ENCODE measurements around the gene NHLRC2. TPM values are rescaled to one million over a fixed set of nuclear protein-coding genes. Genes with fewer than 3 reads are reported as not detected.

The NHLRC2 gene
- total RNA-seq, 1 experiment from 2014 or later = 39.8 TPM

DNA sequence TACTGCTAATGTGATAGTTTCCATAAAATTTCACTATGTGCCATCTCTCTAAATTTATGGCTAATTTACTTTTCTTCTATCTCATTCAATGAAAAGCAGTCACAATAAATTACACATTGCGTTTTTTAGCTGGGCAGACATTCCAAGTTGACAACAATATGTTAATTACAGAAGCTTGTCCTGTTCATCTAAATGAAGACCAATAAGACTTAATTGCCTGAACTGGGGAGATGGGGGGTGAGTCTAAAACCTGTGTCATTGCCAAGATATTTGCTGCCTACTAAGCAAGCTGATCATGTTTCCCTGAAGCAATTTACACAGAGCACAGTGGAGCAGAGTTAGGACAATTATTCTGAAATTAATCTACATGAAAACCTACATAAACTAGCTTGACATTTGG is 99.9 kb downstream of the NHLRC2 start:
- no peak overlapping the region for H3K4me3 Mint-ChIP-seq (ENCODE audit: unreplicated experiment)
- H3K36me3 Mint-ChIP-seq (ENCODE audit: insufficient read depth, unreplicated experiment) = no peaks in the 10 kb centered on the region
- no TSS peak for BruUV-seq (replicated peaks)
- DNase-seq (ENCODE audit: unreplicated experiment) = no peak
- H3K9me3 Mint-ChIP-seq (ENCODE audit: unreplicated experiment) = no peaks in the 10 kb centered on the region
- intact Hi-C loops (cut with micrococcal nuclease) = loop anchor here (10.0 kb wide), 1 partner anchor 70 kb away; no protein-coding TSS in a partner anchor
- H3K27ac Mint-ChIP-seq (ENCODE audit: low read depth, unreplicated experiment) = no peak overlapping the region
- CTCF ChIA-PET = interaction anchor here (0.5 to 1.2 kb wide), 2 partner anchors 23 to 856 kb away, joined by 3 read pairs; no protein-coding TSS in a partner anchor
- H3K27me3 Mint-ChIP-seq (ENCODE audit: insufficient read depth, unreplicated experiment) = no peaks in the 10 kb centered on the region
- H3K4me1 Mint-ChIP-seq (ENCODE audit: insufficient read depth, unreplicated experiment) = peaks cover 28% of the 10 kb centered on the region
- TF ChIP-seq, protein P1, sequence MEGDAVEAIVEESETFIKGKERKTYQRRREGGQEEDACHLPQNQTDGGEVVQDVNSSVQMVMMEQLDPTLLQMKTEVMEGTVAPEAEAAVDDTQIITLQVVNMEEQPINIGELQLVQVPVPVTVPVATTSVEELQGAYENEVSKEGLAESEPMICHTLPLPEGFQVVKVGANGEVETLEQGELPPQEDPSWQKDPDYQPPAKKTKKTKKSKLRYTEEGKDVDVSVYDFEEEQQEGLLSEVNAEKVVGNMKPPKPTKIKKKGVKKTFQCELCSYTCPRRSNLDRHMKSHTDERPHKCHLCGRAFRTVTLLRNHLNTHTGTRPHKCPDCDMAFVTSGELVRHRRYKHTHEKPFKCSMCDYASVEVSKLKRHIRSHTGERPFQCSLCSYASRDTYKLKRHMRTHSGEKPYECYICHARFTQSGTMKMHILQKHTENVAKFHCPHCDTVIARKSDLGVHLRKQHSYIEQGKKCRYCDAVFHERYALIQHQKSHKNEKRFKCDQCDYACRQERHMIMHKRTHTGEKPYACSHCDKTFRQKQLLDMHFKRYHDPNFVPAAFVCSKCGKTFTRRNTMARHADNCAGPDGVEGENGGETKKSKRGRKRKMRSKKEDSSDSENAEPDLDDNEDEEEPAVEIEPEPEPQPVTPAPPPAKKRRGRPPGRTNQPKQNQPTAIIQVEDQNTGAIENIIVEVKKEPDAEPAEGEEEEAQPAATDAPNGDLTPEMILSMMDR (IDR thresholded peaks at IDR 0.05; ENCODE audit: unreplicated experiment) = no peak
- POLR2A ChIA-PET = interaction anchor here (0.6 kb wide), 1 partner anchor 16 kb away, joined by 3 read pairs; no protein-coding TSS in a partner anchor

DNA sequence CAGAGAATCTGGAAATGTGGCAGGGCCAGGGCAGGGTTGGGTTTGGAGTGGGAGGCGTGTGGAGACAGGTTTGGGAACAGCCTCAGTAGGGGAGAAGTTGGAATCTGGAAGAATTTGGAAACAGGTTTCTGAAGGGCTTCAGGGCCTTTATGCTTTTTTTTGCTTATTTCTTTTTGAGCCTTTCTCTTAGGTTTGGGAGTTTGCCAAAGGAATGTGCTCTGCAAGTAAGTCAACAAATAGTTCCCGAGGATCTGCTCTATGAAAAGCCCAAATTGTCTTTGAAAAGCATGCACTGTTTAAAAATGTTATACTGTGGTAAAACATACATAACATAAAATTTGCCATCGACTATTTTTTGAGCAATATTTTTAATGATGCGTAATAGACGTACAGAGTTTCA is 102.6 kb downstream of the NHLRC2 start:
- H3K4me1 Mint-ChIP-seq (ENCODE audit: insufficient read depth, unreplicated experiment) = peaks cover 38% of the 10 kb centered on the region
- H3K27me3 Mint-ChIP-seq (ENCODE audit: insufficient read depth, unreplicated experiment) = no peaks in the 10 kb centered on the region
- BruUV-seq (replicated peaks) = no TSS peak
- no peaks in the 10 kb centered on the region for H3K9me3 Mint-ChIP-seq (ENCODE audit: unreplicated experiment)
- peak overlapping the region; percentile 54 for H3K27ac Mint-ChIP-seq (ENCODE audit: low read depth, unreplicated experiment)
- no peaks in the 10 kb centered on the region for H3K36me3 Mint-ChIP-seq (ENCODE audit: insufficient read depth, unreplicated experiment)
- CTCF ChIA-PET = no interaction called here
- intact Hi-C loops (cut with micrococcal nuclease) = loop anchor here (10.0 kb wide), 1 partner anchor 68 kb away; no protein-coding TSS in a partner anchor
- TF ChIP-seq, protein P1 (IDR thresholded peaks at IDR 0.05; ENCODE audit: unreplicated experiment) = no peak
- no peak overlapping the region for H3K4me3 Mint-ChIP-seq (ENCODE audit: unreplicated experiment)
- DNase-seq (ENCODE audit: unreplicated experiment) = peak; percentile 51
- POLR2A ChIA-PET = interaction anchor here (0.5 kb wide), 1 partner anchor 35 kb away, joined by 3 read pairs; no protein-coding TSS in a partner anchor

DNA sequence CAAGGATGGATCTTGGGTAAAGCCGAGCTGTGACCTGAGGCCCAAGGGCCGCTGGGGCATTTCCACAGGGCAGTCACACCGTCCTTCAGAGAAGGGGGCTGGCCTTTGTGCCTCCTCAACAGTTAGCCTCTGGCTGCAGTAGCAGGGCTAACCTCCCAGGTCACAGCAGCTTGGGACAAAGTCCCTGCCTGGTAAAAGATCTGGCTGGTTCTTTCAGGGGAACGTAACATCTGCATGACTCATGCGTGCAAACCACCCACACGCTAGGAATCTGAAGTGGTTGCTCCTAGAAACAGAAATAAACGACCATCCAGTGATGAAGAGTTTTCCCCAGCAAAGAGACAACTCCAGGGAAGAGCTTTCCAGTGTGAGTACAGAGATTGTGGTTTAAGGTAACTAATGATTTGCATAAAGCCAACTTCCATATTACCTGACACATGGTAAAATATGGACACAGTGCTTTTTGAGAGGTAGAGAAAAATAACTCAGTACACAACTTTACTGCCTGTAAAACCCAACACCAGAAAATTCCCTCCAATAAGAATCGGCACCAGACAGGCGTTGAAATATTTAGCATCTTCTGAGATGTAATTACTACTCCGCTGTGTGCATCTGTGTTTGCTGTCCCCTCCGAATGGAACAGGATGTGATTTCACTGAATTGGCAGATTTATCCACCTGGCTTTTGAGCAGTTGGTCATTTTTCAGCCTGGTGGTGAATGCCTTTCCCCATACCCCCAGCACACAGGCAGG is 104.3 kb downstream of the NHLRC2 start:
- POLR2A ChIA-PET = no interaction called here

DNA sequence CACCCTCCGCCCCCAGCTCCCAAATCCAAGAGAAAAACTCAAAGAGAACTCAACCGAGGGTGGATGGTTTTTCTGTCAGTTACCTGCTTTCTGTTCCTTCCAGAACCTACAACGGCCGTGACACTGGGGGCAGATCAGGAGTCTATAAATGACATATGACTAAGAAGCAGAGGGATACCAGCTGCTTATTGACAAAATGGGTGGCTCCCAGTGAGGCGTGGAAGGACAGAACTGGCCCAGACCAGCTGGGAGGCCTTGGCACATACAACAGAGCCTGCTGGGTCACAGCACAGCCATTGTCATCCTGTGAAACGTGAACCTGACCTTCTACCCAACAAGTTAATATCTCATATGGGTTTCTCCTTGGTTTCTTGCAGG is 104.9 kb downstream of the NHLRC2 start:
- no peak overlapping the region for H3K4me3 Mint-ChIP-seq (ENCODE audit: unreplicated experiment)
- TF ChIP-seq, protein P1 (IDR thresholded peaks at IDR 0.05; ENCODE audit: unreplicated experiment) = no peak
- peaks cover 38% of the 10 kb centered on the region for H3K4me1 Mint-ChIP-seq (ENCODE audit: insufficient read depth, unreplicated experiment)
- POLR2A ChIA-PET = interaction anchor here (2.2 kb wide), 1 partner anchor 8 kb away, joined by 7 read pairs; no protein-coding TSS in a partner anchor
- H3K27ac Mint-ChIP-seq (ENCODE audit: low read depth, unreplicated experiment) = no peak overlapping the region
- no TSS peak for BruUV-seq (replicated peaks)
- no peaks in the 10 kb centered on the region for H3K36me3 Mint-ChIP-seq (ENCODE audit: insufficient read depth, unreplicated experiment)
- intact Hi-C loops (cut with micrococcal nuclease) = loop anchor here (10.0 kb wide), 1 partner anchor 65 kb away; no protein-coding TSS in a partner anchor
- no peaks in the 10 kb centered on the region for H3K9me3 Mint-ChIP-seq (ENCODE audit: unreplicated experiment)
- CTCF ChIA-PET = no interaction called here
- no peaks in the 10 kb centered on the region for H3K27me3 Mint-ChIP-seq (ENCODE audit: insufficient read depth, unreplicated experiment)
- DNase-seq (ENCODE audit: unreplicated experiment) = no peak

More for the DNA sequence above, 104.3 kb downstream of the NHLRC2 start:
- Mint-ChIP-seq H3K36me3 (ENCODE audit: insufficient read depth, unreplicated experiment) (no peaks in the 10 kb centered on the region), H3K27me3 (ENCODE audit: insufficient read depth, unreplicated experiment) (no peaks in the 10 kb centered on the region), H3K4me1 (ENCODE audit: insufficient read depth, unreplicated experiment) (peaks cover 38% of the 10 kb centered on the region), H3K27ac (ENCODE audit: low read depth, unreplicated experiment) (peak overlapping the region; percentile 4), H3K9me3 (ENCODE audit: unreplicated experiment) (no peaks in the 10 kb centered on the region), H3K4me3 (ENCODE audit: unreplicated experiment) (no peak overlapping the region)
- TF ChIP-seq, protein P1 (IDR thresholded peaks at IDR 0.05; ENCODE audit: unreplicated experiment) = no peak
- no TSS peak for BruUV-seq (replicated peaks)
- intact Hi-C loops (cut with micrococcal nuclease) = loop anchor here (10.0 kb wide), 1 partner anchor 66 kb away; no protein-coding TSS in a partner anchor
- peak; percentile 75 for DNase-seq (ENCODE audit: unreplicated experiment)
- CTCF ChIA-PET = no interaction called here
